Kasumi-1 (cell line): ENCODE results near the gene RYR2.

Experiments
- DNase-seq, 2 experiments: peaks; one replicate each; lab custom pipeline; 2025; lab: John Stamatoyannopoulos, UW

RYR2 gene

GRCh38 chr1:237201155-237201554, 159.2 kb downstream of the RYR2 start:
- no peak for DNase-seq

- DNase-seq, result no peak
Observed at GRCh38 chr1:237204841-237205240, 162.9 kb downstream of the RYR2 start.

GRCh38 chr1:237205400-237206064, 163.5 kb downstream of the RYR2 start:
- DNase-seq, result no peak

- no peak for DNase-seq
Observed at GRCh38 chr1:237206065-237206414, 164.1 kb downstream of the RYR2 start.

GRCh38 chr1:237211031-237211430, 169.0 kb downstream of the RYR2 start:
- no peak for DNase-seq

GRCh38 chr1:237211540-237211939, 169.6 kb downstream of the RYR2 start:
- DNase-seq, result no peak

GRCh38 chr1:237219751-237220642, 178.0 kb downstream of the RYR2 start:
- no peak for DNase-seq

GRCh38 chr1:237223419-237223818, 181.4 kb downstream of the RYR2 start:
- no peak for DNase-seq

- no peak for DNase-seq
Observed at GRCh38 chr1:237226177-237226944, 184.4 kb downstream of the RYR2 start.

GRCh38 chr1:237227476-237227875, 185.5 kb downstream of the RYR2 start:
- no peak for DNase-seq

- no peak for DNase-seq
Observed at GRCh38 chr1:237228421-237228820, 186.4 kb downstream of the RYR2 start.

- DNase-seq, result no peak
Observed at GRCh38 chr1:237229333-237229732, 187.3 kb downstream of the RYR2 start.

- no peak for DNase-seq
Observed at GRCh38 chr1:237232501-237232900, 190.5 kb downstream of the RYR2 start.

GRCh38 chr1:237235091-237235490, 193.1 kb downstream of the RYR2 start:
- no peak for DNase-seq

- DNase-seq, result no peak
Observed at GRCh38 chr1:237237721-237238120, 195.7 kb downstream of the RYR2 start.

GRCh38 chr1:237239248-237239647, 197.3 kb downstream of the RYR2 start:
- DNase-seq, result no peak

GRCh38 chr1:237241038-237241437, 199.1 kb downstream of the RYR2 start:
- DNase-seq, result no peak

- DNase-seq, result no peak
Observed at GRCh38 chr1:237244778-237245177, 202.8 kb downstream of the RYR2 start.

GRCh38 chr1:237247442-237247841, 205.5 kb downstream of the RYR2 start:
- no peak for DNase-seq

GRCh38 chr1:237249120-237249519, 207.1 kb downstream of the RYR2 start:
- DNase-seq, result no peak

- DNase-seq, result no peak
Observed at GRCh38 chr1:237250055-237250454, 208.1 kb downstream of the RYR2 start.

GRCh38 chr1:237255071-237255470, 213.1 kb downstream of the RYR2 start:
- DNase-seq, result no peak

- DNase-seq, result no peak
Observed at GRCh38 chr1:237258871-237259270, 216.9 kb downstream of the RYR2 start.
